Smooth muscle cell (in vitro differentiated cells): Measurements from ENCODE around the gene DLGAP4. TPM values are rescaled to one million over a fixed set of nuclear protein-coding genes. Genes with fewer than 3 reads are reported as not detected.
A peak's percentile ranks its signal among the peaks of the same experiment; 100 is the strongest.

Experiments used
- DNase-seq: peaks from one replicate; lab custom pipeline; 2025; ENCODE audit not compliant: unreplicated experiment; lab: John Stamatoyannopoulos, UW
- H2AFZ ChIP-seq: fragments of 200-600 bp; sonication (generic); 2 replicates; pipeline ENCODE4 v1.6.0; 2016; ENCODE audit warnings: antibody characterized with exemption, low read depth, mild to moderate bottlenecking
- H3F3A ChIP-seq: fragments of 200-600 bp; sonication (generic); 2 replicates; pipeline ENCODE4 v1.6.0; 2017; ENCODE audit warnings: antibody characterized with exemption, low read depth
- H3K27ac ChIP-seq: fragments of 200-600 bp; sonication (generic); 2 replicates; pipeline ENCODE4 v1.5.1; 2016; ENCODE audit warnings: low read depth, mild to moderate bottlenecking
- H3K27me3 ChIP-seq: fragments of 200-600 bp; sonication (generic); 2 replicates; pipeline ENCODE4 v1.6.1; 2016; ENCODE audit warnings: low read depth, mild to moderate bottlenecking
- H3K36me3 ChIP-seq: fragments of 200-600 bp; sonication (generic); 2 replicates; pipeline ENCODE4 v1.5.1; 2016; ENCODE audit warnings: low read depth
- H3K4me1 ChIP-seq: fragments of 200-600 bp; sonication (generic); 2 replicates; pipeline ENCODE4 v1.5.1; 2016; ENCODE audit warnings: low read depth
- H3K4me2 ChIP-seq: fragments of 200-600 bp; sonication (generic); 2 replicates; pipeline ENCODE4 v1.6.0; 2016; ENCODE audit warnings: mild to moderate bottlenecking
- H3K4me3 ChIP-seq: fragments of 200-600 bp; sonication (generic); 2 replicates; pipeline ENCODE4 v1.5.1; 2016; ENCODE audit warnings: mild to moderate bottlenecking
- H3K79me2 ChIP-seq: fragments of 200-600 bp; sonication (generic); 2 replicates; pipeline ENCODE4 v1.6.0; 2016; ENCODE audit warnings: low read depth, mild to moderate bottlenecking
- H3K9ac ChIP-seq: fragments of 200-600 bp; sonication (generic); 2 replicates; pipeline ENCODE4 v1.6.0; 2016; ENCODE audit warnings: low read depth
- H3K9me3 ChIP-seq: fragments of 200-600 bp; sonication (generic); replicated peaks from 2 replicates; pipeline ENCODE4 v1.5.1; 2016; ENCODE audit warnings: low read depth
- H4K20me1 ChIP-seq: fragments of 200-600 bp; sonication (generic); 2 replicates; pipeline ENCODE4 v1.6.0; 2016; ENCODE audit warnings: low read depth
- CTCF ChIP-seq: fragments of 200-600 bp; sonication (generic); IDR thresholded peaks from 2 replicates; pipeline ENCODE4 v1.5.1; 2017; ENCODE audit warnings: borderline replicate concordance, mild to moderate bottlenecking, antibody characterized with exemption; ENCODE audit not compliant: insufficient read depth, poor library complexity, severe bottlenecking
- WGBS: methylation state at CpG from one replicate; pipeline ENCODE4 v1.1.7; 2016; ENCODE audit warnings: low lambda C conversion rate; 5-methylcytosine and 5-hydroxymethylcytosine counted together
- polyA plus RNA-seq: library from polyadenylated mRNA; unstranded; fragments of >200 nt; fragmentation: Nextera tagmentation; extraction: Ambion mirVana; gene quantifications from 2 replicates; pipeline ENCODE4 v1.2.1, GENCODE V29; 2016
- total RNA-seq: library from RNA; depleted of rRNA; stranded (reverse); fragments of >200 nt; gene quantifications from 2 replicates; pipeline ENCODE4 v1.2.3, GENCODE V29; 2014

Gene DLGAP4
- 87.0 and 102 TPM in 2 replicates for total RNA-seq
- 86.8 and 125 TPM in 2 replicates for polyA plus RNA-seq

- H2AFZ ChIP-seq, result no peak within 1 kb of the TSS
- peak within 1 kb of the TSS; percentile 23 for H3K4me3 ChIP-seq
- no peak for TF ChIP-seq CTCF
- H3K27me3 ChIP-seq, result peaks cover 98% of the 10 kb centered on the region
- H3K9ac ChIP-seq, result no peak within 1 kb of the TSS
- no peaks in the 10 kb centered on the region for H3K4me1 ChIP-seq
- DNase-seq, result no peak
- no peaks in the 10 kb centered on the region for H3F3A ChIP-seq
- H3K4me2 ChIP-seq, result peak within 1 kb of the TSS; percentile 67
- 9% methylated on average over 26 of the region's 96 CpGs for WGBS
- H4K20me1 ChIP-seq, result no peaks in the 10 kb centered on the region
- H3K36me3 ChIP-seq, result no peaks in the 10 kb centered on the region
- H3K27ac ChIP-seq, result no peak within 1 kb of the TSS
- H3K9me3 ChIP-seq, result no peaks in the 10 kb centered on the region
- H3K79me2 ChIP-seq, result no peaks in the 10 kb centered on the region
Observed at GRCh38 chr20:36305602-36306551, at the start of gene DLGAP4. Gene DLGAP4, plus strand, starts transcription at chr20:36306339. Its CDS starts 125,379 bp downstream, at chr20:36431718.

GRCh38 chr20:36259177-36260061 is 46.7 kb upstream of the DLGAP4 start:
- no peak for TF ChIP-seq CTCF
- DNase-seq, result no peak
- Histone ChIP-seq H3K9ac (no peak overlapping the region), H3K36me3 (no peaks in the 10 kb centered on the region), H3K9me3 (no peaks in the 10 kb centered on the region), H3K27ac (no peak overlapping the region), H3K79me2 (no peaks in the 10 kb centered on the region), H3K27me3 (no peaks in the 10 kb centered on the region), H3K4me2 (no peak overlapping the region), H4K20me1 (peaks cover under 1% of the 10 kb centered on the region), H3K4me3 (no peak overlapping the region), H3K4me1 (no peaks in the 10 kb centered on the region), H3F3A (no peaks in the 10 kb centered on the region), H2AFZ (no peak overlapping the region)
- 61% methylated on average over 16 of the region's 16 CpGs for WGBS

GRCh38 chr20:36260316-36260715 is 45.8 kb upstream of the DLGAP4 start:
- Histone ChIP-seq H3F3A (no peaks in the 10 kb centered on the region), H4K20me1 (no peaks in the 10 kb centered on the region), H3K9me3 (no peaks in the 10 kb centered on the region), H3K9ac (no peak overlapping the region), H3K36me3 (no peaks in the 10 kb centered on the region), H3K79me2 (no peaks in the 10 kb centered on the region), H3K27ac (no peak overlapping the region), H3K4me2 (no peak overlapping the region), H3K4me1 (no peaks in the 10 kb centered on the region), H3K27me3 (no peaks in the 10 kb centered on the region), H2AFZ (no peak overlapping the region), H3K4me3 (no peak overlapping the region)
- no peak for DNase-seq
- no peak for TF ChIP-seq CTCF
- 91% methylated on average over 7 of the region's 7 CpGs for WGBS
